SU-DHL-6 (cell line): ENCODE data around the gene KLHL29.

Source experiments
- EZH2phosphoT487 ChIP-seq: fragments of 200-600 bp; sonication (generic), shearing (Covaris generic); conservative IDR thresholded peaks from 2 replicates; pipeline ENCODE4 v1.6.1; 2018; ENCODE audit warnings: mild to moderate bottlenecking, antibody characterized with exemption, low read length, moderate library complexity, mixed read lengths
- TF ChIP-seq, protein P1 (sequence below): fragments of 200-600 bp; sonication (generic); IDR thresholded peaks from one replicate; pipeline ENCODE4 v1.5.1; 2017; ENCODE audit warnings: antibody characterized with exemption, mild to moderate bottlenecking, low read length, moderate library complexity; ENCODE audit not compliant: insufficient read depth, poor library complexity, severe bottlenecking

DNA sequence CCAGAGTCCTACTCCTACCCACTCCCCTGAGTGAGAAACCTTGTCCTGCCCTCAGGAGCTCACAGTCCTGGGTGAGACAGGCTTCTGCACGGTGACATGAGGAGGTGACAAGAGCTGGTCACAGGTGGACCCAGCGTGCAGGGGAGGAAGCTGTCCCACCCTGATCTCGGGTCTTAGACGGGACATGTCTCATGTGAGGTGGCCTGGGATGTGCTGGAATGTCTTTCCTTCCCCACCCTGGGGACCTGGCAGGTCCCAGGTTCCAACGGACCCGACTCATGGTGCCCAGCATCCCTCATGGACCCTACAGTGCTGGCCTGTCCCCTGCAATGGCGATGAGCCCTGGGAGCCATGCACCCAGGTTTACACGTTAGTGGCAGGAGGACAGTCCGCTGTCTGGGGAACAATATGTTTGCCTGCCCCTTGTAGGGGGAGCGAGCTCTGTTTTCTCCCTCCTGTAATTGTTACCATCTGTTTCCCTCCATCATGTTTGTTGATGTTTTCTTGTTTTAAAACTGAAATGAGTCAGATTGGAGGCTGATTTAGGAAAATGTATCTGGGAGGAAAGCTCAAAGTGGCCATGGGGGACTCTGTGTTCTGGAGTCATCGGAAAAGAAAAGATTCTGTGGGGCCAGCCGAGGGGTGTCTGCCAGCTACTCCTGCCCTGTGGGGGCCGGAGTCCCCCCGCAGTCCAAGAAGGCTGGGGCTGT is 238.1 kb downstream of the KLHL29 start:
- TF ChIP-seq, protein P1, sequence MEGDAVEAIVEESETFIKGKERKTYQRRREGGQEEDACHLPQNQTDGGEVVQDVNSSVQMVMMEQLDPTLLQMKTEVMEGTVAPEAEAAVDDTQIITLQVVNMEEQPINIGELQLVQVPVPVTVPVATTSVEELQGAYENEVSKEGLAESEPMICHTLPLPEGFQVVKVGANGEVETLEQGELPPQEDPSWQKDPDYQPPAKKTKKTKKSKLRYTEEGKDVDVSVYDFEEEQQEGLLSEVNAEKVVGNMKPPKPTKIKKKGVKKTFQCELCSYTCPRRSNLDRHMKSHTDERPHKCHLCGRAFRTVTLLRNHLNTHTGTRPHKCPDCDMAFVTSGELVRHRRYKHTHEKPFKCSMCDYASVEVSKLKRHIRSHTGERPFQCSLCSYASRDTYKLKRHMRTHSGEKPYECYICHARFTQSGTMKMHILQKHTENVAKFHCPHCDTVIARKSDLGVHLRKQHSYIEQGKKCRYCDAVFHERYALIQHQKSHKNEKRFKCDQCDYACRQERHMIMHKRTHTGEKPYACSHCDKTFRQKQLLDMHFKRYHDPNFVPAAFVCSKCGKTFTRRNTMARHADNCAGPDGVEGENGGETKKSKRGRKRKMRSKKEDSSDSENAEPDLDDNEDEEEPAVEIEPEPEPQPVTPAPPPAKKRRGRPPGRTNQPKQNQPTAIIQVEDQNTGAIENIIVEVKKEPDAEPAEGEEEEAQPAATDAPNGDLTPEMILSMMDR, result no peak
- TF ChIP-seq EZH2phosphoT487, result no peak
